K562 (cell line): ENCODE data around the gene RABL6. TPM values are rescaled to one million over a fixed set of nuclear protein-coding genes. Genes with fewer than 3 reads are reported as not detected.

ENCODE experiments used
- ATF7 ChIP-seq: fragments of 450-650 bp; IDR thresholded peaks from 2 replicates; pipeline ENCODE4 v1.7.1; 2014; ENCODE audit warnings: mild to moderate bottlenecking, moderate library complexity
- BRF1 ChIP-seq: IDR thresholded peaks from 3 replicates; pipeline ENCODE4 v1.6.1; 2011; ENCODE audit warnings: borderline replicate concordance, mild to moderate bottlenecking; ENCODE audit not compliant: insufficient read length; ENCODE audit errors: extremely low read depth
- ELF2 ChIP-seq: fragments of 250-450 bp; sonication (Bioruptor Pico); IDR thresholded peaks from 2 replicates; pipeline ENCODE4 v1.5.0; 2021; ENCODE audit warnings: mild to moderate bottlenecking
- NFRKB ChIP-seq: fragments of 450-650 bp; IDR thresholded peaks from 2 replicates; pipeline ENCODE4 v1.6.1; 2016; ENCODE audit warnings: low read depth
- PTRF ChIP-seq: fragments of 450-650 bp; IDR thresholded peaks from 2 replicates; pipeline ENCODE4 v1.6.1; 2016; ENCODE audit warnings: mild to moderate bottlenecking, missing genetic modification characterization, missing compliant biosample characterization
- RBFOX2 ChIP-seq: fragments of 200-400 bp; formaldehyde crosslinking; IDR thresholded peaks from 2 replicates; pipeline ENCODE4 v1.6.1; 2017; ENCODE audit warnings: low read depth, mild to moderate bottlenecking, low read length, moderate library complexity
- SAP30 ChIP-seq: fragments of 200-600 bp; sonication (generic); IDR thresholded peaks from 2 replicates; pipeline ENCODE4 v1.6.1; 2012; ENCODE audit warnings: borderline replicate concordance, low read depth, mild to moderate bottlenecking, moderate library complexity, low read length, control low read depth, inconsistent platforms; ENCODE audit not compliant: insufficient read depth, poor library complexity, severe bottlenecking
- SMARCC2 ChIP-seq: fragments of 450-650 bp; IDR thresholded peaks from 2 replicates; pipeline ENCODE4 v1.6.1; 2017; ENCODE audit warnings: antibody characterized with exemption, moderate library complexity, mild to moderate bottlenecking, low read depth
- TARDBP ChIP-seq: fragments of 450-650 bp; IDR thresholded peaks from 2 replicates; pipeline ENCODE4 v1.6.1; 2016
- TSC22D4 ChIP-seq: fragments of 450-650 bp; IDR thresholded peaks from 2 replicates; pipeline ENCODE4 v1.6.1; 2016; ENCODE audit warnings: missing genetic modification characterization, missing biosample characterization, control low read depth
- ZNF165 ChIP-seq: fragments of 250-450 bp; sonication (Bioruptor Pico); IDR thresholded peaks from 2 replicates; pipeline ENCODE4 v1.4.0; 2020; ENCODE audit warnings: borderline replicate concordance
- polyA plus RNA-seq, 8 experiments: library from polyadenylated mRNA; depleted of rRNA in 4 of 8; stranded (reverse) in 5 of 8; unstranded in 3 of 8; fragments of >200 nt; fragmentation: Nextera tagmentation in 2 of 8; fragmentation: Illumina TruSeq in 1 of 8; extraction: Ambion mirVana in 2 of 8; extraction: Trizol in 1 of 8; gene quantifications; 2 replicates each; pipeline versions ENCODE4 v1.2.1 to v1.2.3, GENCODE V29; 2011 to 2014; ENCODE audit warnings: inconsistent platforms in 1 of 8, missing spikeins in 1 of 8
- total RNA-seq, 7 experiments: library from RNA; depleted of rRNA in 6 of 7; stranded (reverse); fragments of >200 nt in 6 of 7; fragmentation: Illumina TruSeq in 2 of 7; extraction: Trizol in 2 of 7; gene quantifications; 2 replicates each; pipeline versions ENCODE4 v1.2.1 to v1.2.3, GENCODE V29; 2011 to 2021; ENCODE audit warnings: low replicate concordance in 1 of 7
- TF ChIP-seq, protein P1 (sequence below): fragments of 450-650 bp; IDR thresholded peaks from 2 replicates; pipeline ENCODE4 v1.6.1; 2016; ENCODE audit warnings: missing biosample characterization, missing genetic modification characterization
- TF ChIP-seq, protein P2 (sequence below): fragments of 250-450 bp; sonication (Bioruptor Pico); IDR thresholded peaks from 2 replicates; pipeline ENCODE4 v1.4.0; 2020; ENCODE audit warnings: mild to moderate bottlenecking, moderate library complexity
- TF ChIP-seq, protein P3 (sequence below): fragments of 450-650 bp; IDR thresholded peaks from 2 replicates; pipeline ENCODE4 v1.6.1; 2017; ENCODE audit warnings: antibody characterized with exemption, mild to moderate bottlenecking
- TF ChIP-seq, protein P4 (sequence below): fragments of 450-650 bp; IDR thresholded peaks from 2 replicates; pipeline ENCODE4 v1.7.1; 2018; ENCODE audit warnings: mild to moderate bottlenecking, low read depth; ENCODE audit not compliant: partially characterized antibody

The RABL6 gene
- total and polyA plus RNA-seq, 9 of the 15 experiments (the other 6 are each of a cell fraction or from before 2014, with no cell fraction given), result 5.6 to 181 (median 84.5) TPM

DNA sequence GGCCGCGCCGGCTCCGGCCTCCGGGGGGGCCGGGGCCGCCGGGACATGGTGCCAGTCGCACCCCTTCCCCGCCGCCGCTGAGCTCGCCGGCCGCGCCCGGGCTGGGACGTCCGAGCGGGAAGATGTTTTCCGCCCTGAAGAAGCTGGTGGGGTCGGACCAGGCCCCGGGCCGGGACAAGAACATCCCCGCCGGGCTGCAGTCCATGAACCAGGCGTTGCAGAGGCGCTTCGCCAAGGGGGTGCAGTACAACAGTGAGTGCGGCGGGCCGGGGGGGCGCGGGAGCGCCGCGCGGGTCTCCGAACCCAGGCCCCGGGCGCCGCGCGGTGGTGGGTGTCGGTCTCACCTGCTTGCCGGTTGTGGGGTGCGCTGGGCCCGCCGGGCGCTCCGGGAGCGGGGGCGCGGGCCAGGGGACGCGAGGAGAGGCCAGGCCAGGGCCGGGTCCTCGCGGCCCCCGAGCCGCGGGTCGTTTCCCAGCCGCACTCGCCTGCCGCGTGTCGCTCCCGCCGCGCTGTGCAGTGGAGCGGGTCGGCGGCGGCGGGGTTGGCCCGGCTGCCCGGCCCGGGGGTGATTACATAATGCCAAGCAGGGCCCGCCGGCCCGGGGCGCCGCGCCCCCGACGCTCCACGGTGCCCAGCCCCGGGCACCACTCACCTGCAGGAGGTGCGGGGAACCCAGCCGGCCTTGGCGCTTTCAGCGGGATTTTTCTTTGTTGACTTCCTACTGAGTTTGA, 492 bp downstream of the RABL6 start (continued):
- TF ChIP-seq, protein P1, sequence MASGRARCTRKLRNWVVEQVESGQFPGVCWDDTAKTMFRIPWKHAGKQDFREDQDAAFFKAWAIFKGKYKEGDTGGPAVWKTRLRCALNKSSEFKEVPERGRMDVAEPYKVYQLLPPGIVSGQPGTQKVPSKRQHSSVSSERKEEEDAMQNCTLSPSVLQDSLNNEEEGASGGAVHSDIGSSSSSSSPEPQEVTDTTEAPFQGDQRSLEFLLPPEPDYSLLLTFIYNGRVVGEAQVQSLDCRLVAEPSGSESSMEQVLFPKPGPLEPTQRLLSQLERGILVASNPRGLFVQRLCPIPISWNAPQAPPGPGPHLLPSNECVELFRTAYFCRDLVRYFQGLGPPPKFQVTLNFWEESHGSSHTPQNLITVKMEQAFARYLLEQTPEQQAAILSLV (tag), result no peak
- TF ChIP-seq PTRF (tag) (no peak), TSC22D4 (tag) (no peak), ZNF165 (CRISPR knock-in tag) (no peak), ATF7 (0 out of 2 replicates have a peak, but pooled peaks have one; percentile 4), NFRKB (no peak), BRF1 (no peak), RBFOX2 (peak; percentile 74), SMARCC2 (no peak), ELF2 (CRISPR knock-in tag) (no peak), TARDBP (no peak), SAP30 (peak; percentile 37)
- TF ChIP-seq, protein P2, sequence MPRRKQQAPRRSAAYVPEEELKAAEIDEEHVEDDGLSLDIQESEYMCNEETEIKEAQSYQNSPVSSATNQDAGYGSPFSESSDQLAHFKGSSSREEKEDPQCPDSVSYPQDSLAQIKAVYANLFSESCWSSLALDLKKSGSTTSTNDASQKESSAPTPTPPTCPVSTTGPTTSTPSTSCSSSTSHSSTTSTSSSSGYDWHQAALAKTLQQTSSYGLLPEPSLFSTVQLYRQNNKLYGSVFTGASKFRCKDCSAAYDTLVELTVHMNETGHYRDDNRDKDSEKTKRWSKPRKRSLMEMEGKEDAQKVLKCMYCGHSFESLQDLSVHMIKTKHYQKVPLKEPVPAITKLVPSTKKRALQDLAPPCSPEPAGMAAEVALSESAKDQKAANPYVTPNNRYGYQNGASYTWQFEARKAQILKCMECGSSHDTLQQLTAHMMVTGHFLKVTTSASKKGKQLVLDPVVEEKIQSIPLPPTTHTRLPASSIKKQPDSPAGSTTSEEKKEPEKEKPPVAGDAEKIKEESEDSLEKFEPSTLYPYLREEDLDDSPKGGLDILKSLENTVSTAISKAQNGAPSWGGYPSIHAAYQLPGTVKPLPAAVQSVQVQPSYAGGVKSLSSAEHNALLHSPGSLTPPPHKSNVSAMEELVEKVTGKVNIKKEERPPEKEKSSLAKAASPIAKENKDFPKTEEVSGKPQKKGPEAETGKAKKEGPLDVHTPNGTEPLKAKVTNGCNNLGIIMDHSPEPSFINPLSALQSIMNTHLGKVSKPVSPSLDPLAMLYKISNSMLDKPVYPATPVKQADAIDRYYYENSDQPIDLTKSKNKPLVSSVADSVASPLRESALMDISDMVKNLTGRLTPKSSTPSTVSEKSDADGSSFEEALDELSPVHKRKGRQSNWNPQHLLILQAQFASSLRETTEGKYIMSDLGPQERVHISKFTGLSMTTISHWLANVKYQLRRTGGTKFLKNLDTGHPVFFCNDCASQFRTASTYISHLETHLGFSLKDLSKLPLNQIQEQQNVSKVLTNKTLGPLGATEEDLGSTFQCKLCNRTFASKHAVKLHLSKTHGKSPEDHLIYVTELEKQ (CRISPR knock-in tag), result no peak
- TF ChIP-seq, protein P3, sequence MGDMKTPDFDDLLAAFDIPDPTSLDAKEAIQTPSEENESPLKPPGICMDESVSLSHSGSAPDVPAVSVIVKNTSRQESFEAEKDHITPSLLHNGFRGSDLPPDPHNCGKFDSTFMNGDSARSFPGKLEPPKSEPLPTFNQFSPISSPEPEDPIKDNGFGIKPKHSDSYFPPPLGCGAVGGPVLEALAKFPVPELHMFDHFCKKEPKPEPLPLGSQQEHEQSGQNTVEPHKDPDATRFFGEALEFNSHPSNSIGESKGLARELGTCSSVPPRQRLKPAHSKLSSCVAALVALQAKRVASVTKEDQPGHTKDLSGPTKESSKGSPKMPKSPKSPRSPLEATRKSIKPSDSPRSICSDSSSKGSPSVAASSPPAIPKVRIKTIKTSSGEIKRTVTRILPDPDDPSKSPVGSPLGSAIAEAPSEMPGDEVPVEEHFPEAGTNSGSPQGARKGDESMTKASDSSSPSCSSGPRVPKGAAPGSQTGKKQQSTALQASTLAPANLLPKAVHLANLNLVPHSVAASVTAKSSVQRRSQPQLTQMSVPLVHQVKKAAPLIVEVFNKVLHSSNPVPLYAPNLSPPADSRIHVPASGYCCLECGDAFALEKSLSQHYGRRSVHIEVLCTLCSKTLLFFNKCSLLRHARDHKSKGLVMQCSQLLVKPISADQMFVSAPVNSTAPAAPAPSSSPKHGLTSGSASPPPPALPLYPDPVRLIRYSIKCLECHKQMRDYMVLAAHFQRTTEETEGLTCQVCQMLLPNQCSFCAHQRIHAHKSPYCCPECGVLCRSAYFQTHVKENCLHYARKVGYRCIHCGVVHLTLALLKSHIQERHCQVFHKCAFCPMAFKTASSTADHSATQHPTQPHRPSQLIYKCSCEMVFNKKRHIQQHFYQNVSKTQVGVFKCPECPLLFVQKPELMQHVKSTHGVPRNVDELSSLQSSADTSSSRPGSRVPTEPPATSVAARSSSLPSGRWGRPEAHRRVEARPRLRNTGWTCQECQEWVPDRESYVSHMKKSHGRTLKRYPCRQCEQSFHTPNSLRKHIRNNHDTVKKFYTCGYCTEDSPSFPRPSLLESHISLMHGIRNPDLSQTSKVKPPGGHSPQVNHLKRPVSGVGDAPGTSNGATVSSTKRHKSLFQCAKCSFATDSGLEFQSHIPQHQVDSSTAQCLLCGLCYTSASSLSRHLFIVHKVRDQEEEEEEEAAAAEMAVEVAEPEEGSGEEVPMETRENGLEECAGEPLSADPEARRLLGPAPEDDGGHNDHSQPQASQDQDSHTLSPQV, result 0 out of 2 replicates have a peak, but pooled peaks have one; percentile 13
- TF ChIP-seq, protein P4, sequence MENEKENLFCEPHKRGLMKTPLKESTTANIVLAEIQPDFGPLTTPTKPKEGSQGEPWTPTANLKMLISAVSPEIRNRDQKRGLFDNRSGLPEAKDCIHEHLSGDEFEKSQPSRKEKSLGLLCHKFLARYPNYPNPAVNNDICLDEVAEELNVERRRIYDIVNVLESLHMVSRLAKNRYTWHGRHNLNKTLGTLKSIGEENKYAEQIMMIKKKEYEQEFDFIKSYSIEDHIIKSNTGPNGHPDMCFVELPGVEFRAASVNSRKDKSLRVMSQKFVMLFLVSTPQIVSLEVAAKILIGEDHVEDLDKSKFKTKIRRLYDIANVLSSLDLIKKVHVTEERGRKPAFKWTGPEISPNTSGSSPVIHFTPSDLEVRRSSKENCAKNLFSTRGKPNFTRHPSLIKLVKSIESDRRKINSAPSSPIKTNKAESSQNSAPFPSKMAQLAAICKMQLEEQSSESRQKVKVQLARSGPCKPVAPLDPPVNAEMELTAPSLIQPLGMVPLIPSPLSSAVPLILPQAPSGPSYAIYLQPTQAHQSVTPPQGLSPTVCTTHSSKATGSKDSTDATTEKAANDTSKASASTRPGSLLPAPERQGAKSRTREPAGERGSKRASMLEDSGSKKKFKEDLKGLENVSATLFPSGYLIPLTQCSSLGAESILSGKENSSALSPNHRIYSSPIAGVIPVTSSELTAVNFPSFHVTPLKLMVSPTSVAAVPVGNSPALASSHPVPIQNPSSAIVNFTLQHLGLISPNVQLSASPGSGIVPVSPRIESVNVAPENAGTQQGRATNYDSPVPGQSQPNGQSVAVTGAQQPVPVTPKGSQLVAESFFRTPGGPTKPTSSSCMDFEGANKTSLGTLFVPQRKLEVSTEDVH, result no peak
